GM18505 (cell line): ENCODE results near the gene IQCN.

Experiments
- ATAC-seq: cut with Tn5 transposase; IDR thresholded peaks from one replicate; pipeline ENCODE4 v1.9.1; 2021; ENCODE audit not compliant: unreplicated experiment
- POLR2A ChIP-seq: IDR thresholded peaks from 4 replicates; pipeline ENCODE4 v1.6.1; 2011; ENCODE audit warnings: borderline replicate concordance; ENCODE audit not compliant: insufficient read depth, insufficient read length; ENCODE audit errors: extremely low read depth

IQCN gene, protein sequence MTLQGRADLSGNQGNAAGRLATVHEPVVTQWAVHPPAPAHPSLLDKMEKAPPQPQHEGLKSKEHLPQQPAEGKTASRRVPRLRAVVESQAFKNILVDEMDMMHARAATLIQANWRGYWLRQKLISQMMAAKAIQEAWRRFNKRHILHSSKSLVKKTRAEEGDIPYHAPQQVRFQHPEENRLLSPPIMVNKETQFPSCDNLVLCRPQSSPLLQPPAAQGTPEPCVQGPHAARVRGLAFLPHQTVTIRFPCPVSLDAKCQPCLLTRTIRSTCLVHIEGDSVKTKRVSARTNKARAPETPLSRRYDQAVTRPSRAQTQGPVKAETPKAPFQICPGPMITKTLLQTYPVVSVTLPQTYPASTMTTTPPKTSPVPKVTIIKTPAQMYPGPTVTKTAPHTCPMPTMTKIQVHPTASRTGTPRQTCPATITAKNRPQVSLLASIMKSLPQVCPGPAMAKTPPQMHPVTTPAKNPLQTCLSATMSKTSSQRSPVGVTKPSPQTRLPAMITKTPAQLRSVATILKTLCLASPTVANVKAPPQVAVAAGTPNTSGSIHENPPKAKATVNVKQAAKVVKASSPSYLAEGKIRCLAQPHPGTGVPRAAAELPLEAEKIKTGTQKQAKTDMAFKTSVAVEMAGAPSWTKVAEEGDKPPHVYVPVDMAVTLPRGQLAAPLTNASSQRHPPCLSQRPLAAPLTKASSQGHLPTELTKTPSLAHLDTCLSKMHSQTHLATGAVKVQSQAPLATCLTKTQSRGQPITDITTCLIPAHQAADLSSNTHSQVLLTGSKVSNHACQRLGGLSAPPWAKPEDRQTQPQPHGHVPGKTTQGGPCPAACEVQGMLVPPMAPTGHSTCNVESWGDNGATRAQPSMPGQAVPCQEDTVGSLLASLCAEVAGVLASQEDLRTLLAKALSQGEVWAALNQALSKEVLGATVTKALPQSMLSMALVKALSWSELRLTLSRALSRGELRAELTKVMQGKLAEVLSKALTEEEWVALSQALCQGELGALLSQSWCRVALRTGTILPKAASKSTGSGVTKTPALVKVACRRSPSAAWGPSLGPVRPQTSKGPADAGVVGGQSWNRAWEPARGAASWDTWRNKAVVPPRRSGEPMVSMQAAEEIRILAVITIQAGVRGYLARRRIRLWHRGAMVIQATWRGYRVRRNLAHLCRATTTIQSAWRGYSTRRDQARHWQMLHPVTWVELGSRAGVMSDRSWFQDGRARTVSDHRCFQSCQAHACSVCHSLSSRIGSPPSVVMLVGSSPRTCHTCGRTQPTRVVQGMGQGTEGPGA (N-terminal part only)

DNA sequence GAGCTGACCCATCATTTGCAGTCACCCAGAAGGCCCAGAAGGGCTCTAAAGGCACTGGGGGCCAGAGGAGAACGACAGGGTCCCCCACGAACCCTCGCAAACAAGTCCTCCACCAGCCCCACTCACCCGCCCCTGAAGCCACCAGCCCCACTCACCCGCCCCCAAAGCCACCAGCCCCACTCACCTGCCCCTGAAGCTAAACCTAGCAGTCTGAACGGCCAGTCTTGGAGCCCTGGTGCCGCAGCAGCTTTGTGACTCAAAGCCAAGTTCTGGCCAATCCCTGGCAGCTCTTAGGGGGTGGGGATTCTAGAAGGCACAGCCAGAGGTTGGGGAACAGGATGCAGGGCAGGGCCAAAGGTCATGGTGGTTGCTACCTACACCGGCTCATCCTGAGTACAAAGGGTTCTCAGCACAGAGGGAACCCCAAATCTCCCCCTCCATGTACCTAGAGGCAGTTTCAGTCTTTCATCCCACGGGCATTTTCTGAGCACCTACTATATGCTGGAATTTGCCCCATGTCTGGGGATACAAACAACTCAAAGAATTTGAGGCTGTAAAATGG lies at the start of gene IQCN:
IQCN (minus strand) TSS at position 234 of the 562 bp plus-strand sequence. CDS start 4,974 bp downstream, outside the sequence.
- no peak for TF ChIP-seq POLR2A
- ATAC-seq: no peak

DNA sequence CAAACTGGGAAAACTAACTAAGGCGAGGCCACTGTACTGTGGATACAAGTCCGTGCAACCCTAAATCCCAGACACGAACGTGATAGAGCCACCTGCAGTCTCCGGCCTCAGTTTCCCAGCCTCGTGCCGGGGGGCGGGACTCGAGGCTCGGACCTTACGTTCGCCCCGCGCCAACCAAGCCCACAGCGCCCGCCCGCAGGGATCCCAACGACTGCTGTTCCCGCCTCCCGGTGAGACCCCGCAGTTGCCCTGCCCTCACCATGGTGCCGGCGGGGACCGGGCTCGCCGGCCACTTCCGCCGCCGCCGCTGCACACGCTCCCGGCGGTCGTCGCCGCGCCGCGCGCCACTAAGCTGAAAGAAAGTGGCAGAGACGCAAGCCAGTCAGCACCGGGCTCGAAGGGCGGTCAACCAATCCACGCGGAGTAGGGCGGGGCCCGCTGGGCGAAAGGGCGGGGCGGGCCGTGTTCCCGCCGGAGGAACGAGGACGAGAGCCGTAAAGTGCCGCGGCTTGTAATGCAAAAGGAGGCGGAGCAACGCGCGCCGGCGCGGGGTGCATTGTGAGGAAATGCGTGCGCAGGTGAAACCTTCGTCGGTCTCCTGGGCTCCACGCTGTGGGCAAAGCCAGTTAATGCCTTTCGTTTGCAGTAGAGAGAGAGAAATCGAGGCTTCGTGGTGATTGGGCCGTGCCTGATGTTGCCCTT lies 48.7 kb upstream of the IQCN start, which contains the start of gene LSM4:
LSM4 (minus strand) TSS at position 318 of the 702 bp plus-strand sequence; CDS start at position 262, 56 bp downstream.
- ATAC-seq: peak; percentile 92

DNA sequence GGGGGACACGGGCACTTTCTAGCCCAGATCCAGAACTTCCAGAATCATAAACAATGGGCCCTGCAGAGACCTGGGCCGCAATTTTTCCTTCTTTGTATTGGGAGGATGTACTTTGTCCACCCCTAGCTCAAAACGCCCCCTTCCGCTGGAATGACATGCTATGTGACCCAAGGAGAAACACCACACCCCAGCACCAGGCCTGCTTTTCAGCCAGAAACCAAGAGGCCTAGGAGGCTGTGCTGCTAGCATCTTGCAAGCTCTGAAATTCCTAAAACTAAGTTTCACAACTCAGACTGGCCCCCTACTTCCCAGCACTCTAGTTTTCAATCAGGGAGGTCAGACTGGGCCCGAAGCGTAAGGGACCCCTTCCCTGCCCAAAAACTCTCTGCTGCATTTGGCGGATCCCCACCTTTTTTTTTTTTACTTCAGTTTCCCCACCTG lies 48.1 kb upstream of the IQCN start:
- no peak for TF ChIP-seq POLR2A

More for the DNA sequence above, 48.7 kb upstream of the IQCN start, which contains the start of gene LSM4:
- peak; percentile 84 for TF ChIP-seq POLR2A

DNA sequence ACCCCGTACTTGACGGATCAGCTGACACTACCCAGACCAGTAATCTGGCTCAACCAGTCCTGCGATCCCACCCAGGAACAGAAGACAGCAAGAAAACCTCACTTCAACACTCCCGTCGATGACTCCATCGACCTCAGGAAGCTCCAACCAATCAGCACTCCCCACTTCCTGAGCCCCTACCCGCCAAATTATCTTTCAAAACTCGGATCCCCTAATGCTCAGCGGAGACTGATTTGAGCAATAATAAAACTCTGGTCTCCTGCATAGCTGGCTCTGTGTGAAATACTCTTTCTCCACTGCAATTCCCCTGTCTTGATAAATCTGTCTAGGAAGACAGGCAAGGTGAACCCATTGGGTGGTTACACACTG lies 47.5 kb upstream of the IQCN start:
- TF ChIP-seq POLR2A: no peak
- no peak for ATAC-seq

More for the DNA sequence above, 48.1 kb upstream of the IQCN start:
- ATAC-seq: no peak

DNA sequence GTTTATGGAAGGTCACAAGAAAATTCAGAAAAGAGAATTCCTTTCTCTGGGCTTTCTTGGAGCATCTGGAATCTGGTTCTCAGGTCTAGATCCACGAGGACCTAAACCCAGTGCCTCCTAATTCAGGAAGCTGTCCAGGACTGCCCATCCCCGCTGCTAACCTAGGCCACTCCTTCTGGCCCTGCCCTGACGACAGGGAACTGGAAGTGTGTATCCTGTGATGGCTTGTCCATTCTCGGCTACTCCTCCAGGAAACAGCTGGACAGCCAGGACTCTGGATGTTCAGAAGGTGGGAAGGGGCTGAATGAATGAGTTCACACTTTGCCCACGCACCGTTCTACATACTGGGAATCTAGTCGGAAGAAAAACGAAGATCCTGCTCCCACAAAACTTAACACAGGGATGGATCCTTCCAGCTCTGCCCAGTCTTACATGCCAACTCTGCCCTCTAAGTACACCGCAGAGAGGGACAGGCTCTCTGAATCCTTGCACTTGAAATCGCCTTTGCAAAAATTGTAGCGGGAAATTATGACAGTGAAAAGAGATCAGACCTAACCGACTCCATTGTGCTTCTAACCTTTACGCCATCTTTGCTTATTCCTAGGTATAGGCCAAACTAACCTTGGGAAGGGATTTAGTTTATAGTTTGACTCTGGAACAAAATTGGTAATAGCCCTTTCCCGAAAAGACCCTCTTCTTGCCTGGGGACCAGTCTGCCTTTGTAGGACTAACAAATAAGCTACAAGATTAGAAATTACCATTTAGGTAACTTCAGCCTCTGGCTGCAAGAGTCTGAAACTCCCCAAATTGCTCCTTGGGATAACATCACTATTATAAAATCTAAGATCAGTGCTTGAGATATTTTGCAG lies 46.8 kb upstream of the IQCN start:
- no peak for TF ChIP-seq POLR2A

DNA sequence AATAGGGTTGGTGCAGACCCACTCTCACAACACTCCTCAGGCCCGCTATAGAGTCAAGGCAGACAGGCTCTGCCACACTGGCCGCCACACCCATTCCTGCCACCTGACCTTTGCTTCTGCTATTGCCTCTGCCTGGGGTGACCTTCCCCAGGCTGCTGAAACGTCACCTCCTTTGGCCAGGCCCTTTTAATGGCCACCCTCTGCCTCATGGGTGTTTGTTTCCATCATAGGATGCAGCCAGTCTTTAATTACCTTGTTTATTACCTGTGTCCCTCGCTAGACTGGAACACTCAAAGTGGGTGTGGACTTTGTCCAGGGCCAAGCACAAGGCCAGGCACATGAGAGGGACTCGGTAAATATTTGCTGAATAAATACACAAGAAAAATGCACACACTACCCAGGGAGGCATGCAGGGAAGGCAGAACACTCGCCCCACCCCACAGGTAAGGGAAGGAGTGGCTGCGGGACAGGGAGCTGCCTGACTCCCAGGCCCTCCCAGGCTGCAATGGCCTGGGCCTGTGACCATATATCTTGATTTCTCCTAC lies 45.4 kb upstream of the IQCN start:
- no peak for TF ChIP-seq POLR2A
- ATAC-seq: no peak

More for the DNA sequence above, 46.8 kb upstream of the IQCN start:
- ATAC-seq: no peak

DNA sequence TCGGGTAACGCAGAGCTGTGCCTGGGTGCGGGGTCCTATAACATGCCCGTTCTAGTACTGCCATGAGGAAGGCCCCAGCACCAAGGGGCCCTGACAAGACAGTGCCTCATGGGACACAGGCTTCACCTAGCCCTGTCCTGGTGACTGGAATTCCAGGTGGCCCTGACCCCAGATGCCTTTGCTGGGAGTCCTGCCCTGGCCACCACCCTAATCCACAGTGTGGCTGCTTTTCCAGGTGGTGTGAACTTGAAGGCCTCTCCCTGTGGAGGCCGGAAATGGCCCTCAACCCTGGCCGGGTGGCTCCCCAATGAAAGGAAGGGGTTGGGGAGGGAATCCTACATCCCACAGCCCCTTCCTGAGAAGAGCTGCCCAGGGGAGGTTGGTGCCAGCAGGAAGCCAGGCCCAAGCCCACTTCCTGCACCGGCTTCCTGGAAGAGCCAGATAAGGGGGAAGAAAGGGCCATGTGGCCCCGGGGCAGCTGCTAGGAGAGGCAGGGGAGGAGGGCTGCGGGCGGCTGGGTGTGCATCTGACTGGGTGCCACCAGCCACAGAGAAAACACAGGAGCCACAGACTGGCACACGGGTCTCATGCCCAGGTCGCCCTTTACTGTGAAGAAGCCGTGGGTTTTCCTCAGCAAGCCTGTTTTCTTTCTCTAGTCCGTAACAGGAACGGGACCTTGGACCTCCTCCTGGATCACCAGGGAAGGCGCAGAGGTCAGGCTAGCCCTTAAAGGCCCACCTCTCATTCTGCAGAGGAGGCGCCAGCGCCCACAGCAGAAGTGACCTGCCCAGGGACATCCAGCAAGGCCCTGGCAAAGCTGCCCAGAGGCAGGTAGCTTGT lies 43.9 kb upstream of the IQCN start:
- no peak for ATAC-seq
- no peak for TF ChIP-seq POLR2A

DNA sequence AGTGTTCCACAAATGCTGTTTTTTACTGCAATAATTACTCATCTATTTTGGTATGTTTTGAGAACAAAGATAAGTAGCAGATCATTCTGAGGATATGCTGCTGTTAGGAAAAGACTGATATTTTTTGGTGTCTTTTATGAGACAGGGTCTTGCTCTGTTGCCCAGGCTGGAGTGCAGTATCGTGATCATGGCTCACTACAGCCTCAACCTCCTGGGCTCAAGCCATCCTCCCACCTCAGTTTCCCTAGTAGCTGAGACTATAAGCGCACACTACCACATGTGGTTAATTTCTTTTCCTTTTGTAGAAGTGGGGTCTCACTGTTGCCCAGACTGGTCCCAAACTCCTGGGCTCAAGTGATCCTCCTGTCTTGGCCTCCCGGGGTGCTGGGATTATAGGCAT lies 39.1 kb upstream of the IQCN start:
- TF ChIP-seq POLR2A: no peak
- no peak for ATAC-seq

DNA sequence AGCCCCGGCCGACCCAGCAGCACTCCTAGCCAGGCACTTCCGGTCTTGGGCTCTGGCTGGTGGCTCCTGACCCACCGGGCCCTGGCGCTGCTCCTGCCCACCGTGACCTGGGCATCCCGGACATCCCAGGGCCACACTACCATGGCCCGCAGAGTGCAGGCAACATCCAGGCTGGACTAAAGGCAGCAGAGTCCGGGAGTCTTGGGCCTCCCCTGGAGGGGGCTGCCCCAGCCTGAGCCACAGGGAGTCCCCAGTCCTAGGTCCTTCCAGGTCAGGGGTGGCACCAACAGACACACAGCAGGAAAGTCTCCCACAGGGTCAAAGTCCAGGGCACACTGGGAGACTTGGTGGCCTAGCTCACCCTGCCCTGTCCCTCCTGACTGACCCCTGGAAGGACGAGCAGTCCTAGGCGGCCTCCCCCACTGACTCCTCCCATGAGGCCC lies 37.9 kb upstream of the IQCN start:
- no peak for TF ChIP-seq POLR2A
- no peak for ATAC-seq

DNA sequence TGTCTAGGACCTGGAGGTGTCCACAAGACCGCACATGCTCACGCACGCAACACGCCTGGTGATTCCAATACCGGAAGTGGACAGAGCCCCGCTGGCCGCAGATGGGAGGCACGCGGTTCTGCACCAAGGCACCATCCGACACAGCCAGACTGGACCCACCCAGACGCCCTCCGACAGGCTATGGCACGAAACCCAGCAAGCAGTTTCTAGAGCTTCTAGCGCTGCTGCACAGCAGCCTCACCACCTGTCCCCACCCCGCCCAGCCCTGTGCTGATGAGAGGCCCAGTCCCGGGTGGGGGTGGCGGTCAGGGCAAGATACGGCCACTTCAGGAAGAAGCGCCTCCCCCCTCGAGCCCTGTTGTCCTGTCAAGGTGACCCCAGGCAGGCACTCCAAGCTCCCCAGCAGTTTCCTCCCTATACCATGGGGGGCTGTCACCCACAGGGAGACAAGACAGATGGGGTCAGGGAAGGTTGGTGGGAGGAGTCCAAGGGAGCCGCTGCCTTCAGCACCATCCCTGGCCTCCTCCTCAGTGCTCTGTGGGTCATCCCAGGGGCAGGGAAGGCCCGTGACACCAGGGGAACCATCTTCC lies 37.3 kb upstream of the IQCN start:
- ATAC-seq: no peak
- no peak for TF ChIP-seq POLR2A
